Caki2 (cell line): ENCODE data around the gene GRK5. TPM values are rescaled to one million over a fixed set of nuclear protein-coding genes. Genes with fewer than 3 reads are reported as not detected.
"Not testable (repeated sequence)": the region's sequence is repeated elsewhere in the genome, so short reads cannot be mapped to it uniquely, and the experiment has no call there.

Experiments used
- DNase-seq: peaks from one replicate; pipeline ENCODE4 v3.0.0-alpha.2; 2015; ENCODE audit warnings: low read depth
- in situ Hi-C: cut with HindIII; loops from 2 replicates; pipeline ENCODE4 v1.10.0; 2016; ENCODE audit warnings: low sequenced_read_pairs, low pct_unique_long_range_greater_than_20kb, mixed read lengths
- total RNA-seq: library from RNA; depleted of rRNA; stranded (reverse); fragments of >200 nt; shearing (Covaris generic); gene quantifications from 2 replicates; pipeline ENCODE4 v1.2.3, GENCODE V29; 2014; ENCODE audit warnings: low replicate concordance

Gene GRK5
- total RNA-seq, 1 experiment from 2014 or later = 0.61 TPM

DNA sequence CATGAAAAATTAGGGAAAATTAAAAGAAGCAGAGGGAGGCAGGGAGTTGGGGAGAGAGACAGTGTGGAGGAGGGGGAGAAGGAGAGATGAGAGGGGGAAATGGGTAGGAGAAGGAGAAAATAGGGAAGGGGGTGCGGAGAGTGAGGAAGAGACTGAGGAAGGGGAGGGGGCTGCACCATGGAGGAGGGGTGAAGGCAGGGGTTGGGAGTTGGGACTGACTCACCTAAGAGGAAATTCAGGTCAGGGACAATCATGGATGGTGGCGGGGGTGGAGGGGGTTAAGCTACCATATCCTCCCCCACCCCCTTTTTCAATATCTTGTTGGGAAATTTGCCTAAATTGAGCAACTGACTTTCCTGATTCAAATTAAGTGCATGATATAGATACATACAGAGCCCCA, 8.0 kb downstream of the GRK5 start:
- no peak for DNase-seq
- in situ Hi-C loops = no loop called here

DNA sequence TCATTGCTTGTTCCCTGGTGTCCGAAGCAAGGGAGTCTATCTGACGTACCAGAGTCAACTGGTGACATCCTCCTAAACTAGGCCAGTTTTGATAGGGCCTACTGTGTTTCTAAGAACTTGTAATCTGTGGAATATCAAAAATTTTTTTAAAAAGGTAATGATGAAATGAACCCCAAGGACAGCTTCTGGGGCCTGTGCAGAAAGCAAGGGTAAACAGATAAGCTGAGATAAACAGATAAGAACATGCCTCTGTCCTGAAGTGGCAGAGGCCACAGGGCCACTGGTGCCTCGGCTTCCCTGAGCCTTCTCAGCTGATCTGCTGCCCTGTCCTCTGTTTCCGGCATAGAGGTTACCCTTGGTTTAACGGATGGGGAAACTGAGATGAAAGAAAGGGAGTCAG, 8.8 kb downstream of the GRK5 start:
- no peak for DNase-seq
- in situ Hi-C loops = no loop called here

DNA sequence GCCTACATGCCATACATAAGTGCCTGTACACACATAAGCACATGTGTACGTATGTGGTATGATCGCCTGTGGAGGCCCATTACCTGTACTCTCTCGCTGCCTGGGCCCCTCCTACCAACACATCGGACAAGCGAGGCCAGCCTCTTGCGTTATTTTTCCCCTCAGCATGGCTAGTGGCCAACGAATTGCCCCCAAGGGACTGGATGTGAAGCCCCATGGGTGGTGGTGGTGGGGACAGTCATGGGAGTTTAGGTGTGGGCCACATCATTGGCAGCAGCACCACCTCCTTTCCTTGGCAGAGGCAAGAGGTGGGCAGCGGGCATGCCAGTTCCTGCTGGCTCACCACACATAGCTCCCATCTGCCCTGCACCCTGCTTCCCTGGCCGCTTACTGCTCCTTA, 10.0 kb downstream of the GRK5 start:
- no peak for DNase-seq
- in situ Hi-C loops = no loop called here

DNA sequence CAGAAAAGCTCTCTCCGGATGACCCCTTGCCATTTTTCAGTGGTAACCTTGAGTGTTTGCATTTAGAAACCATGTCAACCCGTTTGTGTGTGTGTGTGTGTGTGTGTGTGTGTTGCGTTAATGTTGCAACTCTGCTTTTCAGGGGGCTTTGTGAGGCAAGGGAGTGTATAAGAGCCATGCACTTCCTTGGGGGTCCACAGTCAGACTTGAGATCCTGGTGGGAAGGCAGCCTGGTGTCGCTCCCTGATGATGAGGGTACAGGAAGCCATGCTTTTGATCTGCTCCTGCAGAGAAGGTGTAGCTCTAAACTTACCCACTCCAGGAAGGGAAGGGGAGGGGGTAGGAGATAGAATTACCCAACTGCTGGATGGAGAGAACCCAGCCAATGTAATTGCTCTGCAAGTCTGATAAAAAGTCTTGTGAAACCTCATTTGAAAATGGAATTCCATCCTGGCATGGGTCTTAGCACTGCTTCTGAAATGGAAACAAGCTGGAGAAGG, 10.7 kb downstream of the GRK5 start:
- in situ Hi-C loops = no loop called here
- no peak for DNase-seq

DNA sequence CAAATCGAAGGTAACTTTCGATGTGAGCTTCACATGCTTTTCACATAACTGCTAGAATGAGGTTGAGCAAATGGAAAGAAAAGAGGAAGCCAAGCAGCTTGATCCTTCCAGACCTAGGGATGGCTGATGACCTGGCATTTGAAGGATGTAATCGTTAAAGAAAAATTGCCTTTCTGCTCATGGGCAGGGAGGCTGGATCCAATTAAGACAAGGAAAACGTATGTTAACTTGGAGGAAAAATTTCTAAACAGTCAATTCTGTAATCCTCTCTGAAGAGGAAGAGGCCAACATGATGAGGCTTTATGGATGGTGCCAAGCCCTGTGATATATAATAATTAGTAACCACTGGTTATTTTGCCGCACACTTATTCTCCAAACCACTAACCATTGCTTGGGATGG, 12.5 kb downstream of the GRK5 start:
- in situ Hi-C loops = no loop called here
- DNase-seq = no peak

DNA sequence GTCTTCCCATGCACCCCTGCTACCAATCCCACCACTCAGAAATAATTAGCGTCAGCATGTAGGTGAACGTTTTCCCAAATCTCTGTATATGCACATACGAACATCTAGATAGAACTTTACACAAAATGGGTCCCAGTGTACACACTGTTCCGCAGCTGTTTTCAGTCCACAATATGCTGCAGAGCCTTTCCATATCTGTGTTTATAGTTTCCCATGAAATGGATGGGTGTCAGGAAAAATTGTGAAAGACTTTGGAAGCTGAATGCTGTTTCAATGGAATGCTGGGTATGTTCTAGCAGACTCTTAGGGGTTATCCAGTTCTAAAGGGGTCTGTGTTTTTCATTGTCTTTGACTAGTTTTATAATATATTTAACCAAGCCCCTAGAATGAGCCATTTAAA, 13.8 kb downstream of the GRK5 start:
- no peak for DNase-seq

DNA sequence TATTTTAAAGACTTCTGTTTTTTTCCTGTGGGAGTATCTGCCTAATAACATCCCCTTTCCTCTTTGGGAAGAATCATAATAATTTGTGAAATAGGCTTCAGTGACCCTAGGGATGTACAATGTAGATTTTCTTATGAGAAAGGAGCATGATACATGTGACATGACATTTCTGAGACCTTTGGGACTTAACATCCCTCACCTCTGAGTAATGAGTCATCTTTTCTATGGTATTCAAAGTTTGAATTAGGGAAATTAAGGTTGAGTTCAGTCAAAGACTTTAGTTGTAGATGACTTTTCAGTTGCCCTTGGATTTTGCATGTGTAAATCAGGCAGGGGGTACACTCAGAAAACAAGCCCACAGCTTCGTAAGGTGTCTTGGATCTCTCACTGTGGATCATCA, 14.3 kb downstream of the GRK5 start:
- in situ Hi-C loops = no loop called here
- no peak for DNase-seq

More for the DNA sequence above, 13.8 kb downstream of the GRK5 start:
- in situ Hi-C loops = no loop called here

DNA sequence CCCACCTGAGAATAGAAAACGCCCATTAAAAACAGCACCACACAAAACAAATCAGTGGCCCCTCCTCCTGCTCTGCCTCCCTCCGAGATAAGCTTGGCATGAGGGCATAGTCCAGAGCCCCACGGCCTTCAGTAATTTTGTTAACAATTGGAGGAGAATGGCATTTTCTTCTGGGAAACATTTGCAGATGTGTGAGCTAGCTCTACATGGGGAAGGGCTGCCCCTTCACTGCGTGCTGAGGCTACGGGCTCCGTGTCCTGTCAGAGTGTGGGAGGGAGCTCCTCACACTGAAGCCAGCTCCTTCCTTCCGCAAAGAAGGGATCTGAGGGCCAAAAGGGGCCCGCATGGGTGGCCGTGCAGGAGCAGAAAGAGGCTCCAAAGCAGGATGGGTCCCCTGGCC, 15.2 kb downstream of the GRK5 start:
- DNase-seq = no peak
- in situ Hi-C loops = no loop called here

DNA sequence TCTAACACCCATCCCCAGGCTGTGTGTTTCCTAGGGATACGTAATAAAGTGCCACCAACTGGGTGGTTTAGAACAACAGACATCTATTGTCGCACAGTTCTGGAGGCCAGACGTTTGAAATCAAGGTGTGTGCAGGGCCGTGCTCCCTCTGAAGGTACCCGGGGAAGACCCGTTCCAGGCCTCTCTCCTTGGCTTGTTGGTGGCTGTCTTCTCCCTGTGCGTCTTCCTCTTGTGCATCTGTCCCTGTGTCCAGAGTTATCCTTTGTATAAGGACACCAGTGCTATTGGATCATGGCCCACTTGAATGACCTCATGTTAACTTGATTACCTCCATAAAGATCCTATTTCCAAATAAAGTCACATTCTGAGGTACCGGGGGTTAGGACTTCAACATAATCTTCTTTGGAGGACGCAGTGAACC, 15.6 kb downstream of the GRK5 start:
- in situ Hi-C loops = no loop called here

DNA sequence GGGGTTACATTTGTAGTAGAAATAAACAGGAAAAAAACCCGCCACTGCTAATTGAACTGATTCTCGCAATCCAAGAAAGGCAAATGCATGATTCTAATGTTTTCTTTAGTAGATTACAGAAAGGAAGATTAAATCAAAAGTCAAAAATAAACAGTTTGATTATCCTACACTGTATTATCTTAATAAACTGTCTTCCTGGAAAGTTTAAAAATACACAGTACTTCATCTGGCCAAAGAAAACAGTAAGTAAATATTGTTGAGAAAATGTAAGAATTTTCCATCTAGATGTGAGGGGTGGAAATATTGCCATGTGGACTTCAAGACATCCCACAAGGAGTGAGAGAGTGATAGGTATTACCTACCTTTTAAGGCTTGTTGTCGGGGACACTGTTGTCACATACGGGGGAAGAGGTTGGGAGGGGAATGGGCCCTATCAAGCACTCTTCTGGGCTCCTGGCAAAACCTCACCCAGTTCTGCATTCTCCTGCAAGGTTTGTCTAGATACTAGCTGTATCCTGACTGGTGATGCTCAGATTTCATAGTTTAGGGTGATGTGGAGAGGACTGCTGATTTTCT, 17.8 kb downstream of the GRK5 start:
- in situ Hi-C loops = no loop called here
- no peak for DNase-seq

More for the DNA sequence above, 15.6 kb downstream of the GRK5 start:
- DNase-seq = no peak

DNA sequence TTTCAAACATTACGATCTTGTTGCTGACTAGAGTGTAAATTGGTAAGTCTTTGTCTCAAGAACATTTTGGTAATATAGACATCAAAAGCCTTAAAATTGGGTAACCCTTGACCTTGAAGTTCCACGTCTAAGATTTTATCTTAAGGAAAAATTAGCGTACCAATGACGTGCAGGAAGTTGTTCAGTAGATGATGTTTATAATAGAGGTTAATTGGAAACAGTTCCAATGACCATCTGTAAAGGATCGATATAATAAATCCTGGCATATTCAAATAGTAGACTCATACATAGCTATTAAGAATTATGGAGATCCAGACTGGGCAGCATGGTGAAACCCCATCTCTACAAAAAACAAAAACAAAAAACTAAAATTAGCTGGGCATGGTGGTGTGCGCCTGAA, 20.5 kb downstream of the GRK5 start:
- in situ Hi-C loops = no loop called here

DNA sequence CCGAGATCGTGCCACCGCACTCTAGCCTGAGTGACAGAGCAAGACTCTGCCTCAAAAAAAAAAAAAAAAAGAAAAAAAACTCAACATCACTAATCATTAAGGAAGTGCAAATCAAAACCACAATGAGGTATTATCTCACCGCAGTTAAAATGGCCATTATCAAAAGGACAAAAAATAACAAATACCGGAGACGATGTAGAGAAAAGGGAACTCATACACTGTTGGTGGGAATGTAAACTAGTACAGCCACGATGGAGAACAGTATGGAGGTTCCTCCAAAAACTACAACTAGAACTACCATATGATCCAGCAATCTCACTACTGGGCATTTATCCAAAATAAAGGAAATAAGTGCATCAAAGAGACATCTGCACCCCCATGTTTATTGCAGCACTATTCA, 24.3 kb downstream of the GRK5 start:
- in situ Hi-C loops = no loop called here
- DNase-seq = no peak

More for the DNA sequence above, 20.5 kb downstream of the GRK5 start:
- DNase-seq = no peak

DNA sequence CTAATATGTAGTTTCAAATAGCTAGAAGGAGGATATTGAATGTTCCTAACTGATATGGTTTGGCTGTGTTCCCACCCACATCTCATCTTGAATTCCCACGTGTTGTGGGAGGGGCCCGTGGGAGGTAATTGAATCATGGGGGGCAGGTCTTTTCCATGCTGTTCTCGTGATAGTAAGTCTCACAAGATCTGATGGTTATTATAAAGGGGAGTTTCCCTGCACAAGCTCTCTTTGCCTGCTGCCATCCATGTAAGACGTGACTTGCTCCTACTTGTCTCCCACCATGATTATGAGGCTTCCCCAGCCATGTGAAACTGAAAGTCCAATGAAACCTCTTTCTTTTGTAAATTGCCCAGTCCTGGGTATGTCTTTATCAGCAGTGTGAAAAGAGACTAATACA, 25.1 kb downstream of the GRK5 start:
- in situ Hi-C loops, DNase-seq: not testable (repeated sequence)

DNA sequence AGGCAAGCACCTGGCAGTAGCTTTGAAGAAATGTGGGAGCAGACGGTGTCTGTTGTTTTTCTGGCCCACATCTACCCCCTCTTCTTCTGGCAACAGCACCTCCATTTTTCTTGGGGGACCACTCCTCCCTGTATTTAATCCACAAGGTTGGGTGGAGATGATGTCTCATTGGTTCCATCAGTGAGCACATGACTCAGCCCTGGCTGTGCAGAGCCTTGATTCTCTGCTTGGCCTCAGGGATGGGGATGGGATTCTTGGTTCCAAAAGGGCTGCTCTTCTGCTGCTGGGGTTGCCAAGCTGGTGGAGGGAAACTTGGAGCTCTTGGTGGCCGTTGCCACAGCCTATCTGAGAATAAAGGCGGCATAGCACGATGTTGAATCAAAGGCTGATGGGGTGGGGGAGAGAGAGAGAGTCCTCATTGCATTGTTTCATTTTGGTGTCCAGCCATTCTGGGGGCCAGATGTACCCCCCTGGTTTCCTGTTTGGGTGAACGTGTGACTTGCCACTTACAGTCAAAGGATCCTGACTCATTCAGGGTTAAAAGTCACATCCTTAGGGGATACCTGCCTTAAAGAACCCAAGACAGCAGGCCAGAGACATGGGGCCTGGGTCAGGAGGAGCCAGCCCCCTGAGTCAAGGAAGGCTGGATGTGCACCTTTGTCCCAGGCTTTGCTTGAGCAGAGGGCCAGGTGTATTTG, 25.9 kb downstream of the GRK5 start:
- no peak for DNase-seq
- in situ Hi-C loops = no loop called here

DNA sequence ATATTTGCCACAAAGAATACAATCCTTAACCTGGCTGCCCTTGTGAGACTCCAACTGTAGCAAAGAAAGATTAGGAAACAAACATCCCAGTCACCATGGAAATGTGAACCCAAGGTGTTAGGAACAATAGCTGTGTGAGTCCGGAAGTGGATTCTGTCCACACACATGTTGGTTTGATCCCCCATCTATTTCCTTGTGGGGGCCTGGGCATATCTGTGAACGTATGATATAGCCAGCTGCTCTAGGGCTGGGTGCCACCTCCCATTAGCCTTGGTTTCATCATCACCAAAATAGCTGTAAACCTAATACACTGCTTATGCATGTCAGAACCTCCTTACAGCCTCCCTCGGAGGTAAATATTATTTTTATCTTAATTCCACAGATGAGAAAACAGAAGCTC, 26.4 kb downstream of the GRK5 start:
- no peak for DNase-seq
- in situ Hi-C loops = no loop called here

DNA sequence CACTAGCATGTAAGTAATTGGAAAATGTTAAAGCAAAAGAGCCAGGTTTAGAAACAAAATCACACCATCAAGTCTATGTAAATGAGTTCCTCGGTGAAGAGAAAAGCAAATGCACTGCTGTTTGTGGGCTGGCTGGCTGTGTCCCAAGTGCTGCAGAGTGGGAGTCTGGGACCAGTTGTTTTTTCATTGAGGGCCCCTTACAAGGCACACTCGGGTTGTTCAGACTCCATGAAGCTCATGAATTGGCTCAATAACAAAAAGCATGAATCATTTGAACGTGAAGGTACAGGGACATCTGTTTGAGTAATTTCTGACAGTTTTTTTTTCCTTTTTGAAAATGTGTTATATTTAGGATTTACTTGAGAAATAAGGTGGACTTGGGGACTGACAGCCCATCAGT, 28.0 kb downstream of the GRK5 start:
- no peak for DNase-seq
- in situ Hi-C loops = no loop called here

DNA sequence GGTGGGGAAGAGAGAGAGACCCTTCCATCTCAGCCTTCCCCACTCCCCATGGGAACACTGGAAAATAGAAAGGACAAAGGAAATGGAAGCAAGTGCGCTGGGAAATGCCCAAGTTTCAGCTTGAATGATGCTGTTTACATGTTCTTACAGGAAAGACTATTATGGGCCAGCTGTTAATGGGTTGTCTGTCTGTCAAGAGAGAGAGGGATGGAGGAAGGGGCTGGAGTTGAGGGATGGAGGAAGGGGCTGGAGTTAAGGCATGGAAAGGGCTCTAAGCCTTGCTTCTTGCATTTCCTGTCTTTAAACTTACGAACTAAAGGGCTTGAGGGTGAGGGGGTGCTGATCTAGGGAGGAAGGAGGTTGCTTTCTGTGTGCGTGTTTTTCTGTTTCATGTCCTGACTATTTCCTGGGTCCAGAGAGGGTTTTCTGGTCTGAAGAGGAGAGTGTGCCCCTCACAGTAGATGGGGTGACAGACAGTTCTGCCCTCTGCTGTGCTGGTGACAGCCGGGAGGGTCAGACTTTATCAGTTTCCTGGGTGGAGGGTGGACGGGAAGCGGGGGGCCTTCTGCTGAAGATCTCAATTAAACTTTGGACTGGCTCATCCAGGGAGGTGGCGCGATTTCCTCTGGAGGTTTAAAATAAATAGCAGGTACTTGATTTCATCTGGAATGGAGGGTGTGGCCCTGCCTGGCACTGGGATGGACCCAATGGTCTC, 30.5 kb downstream of the GRK5 start:
- in situ Hi-C loops = no loop called here
- DNase-seq = no peak

DNA sequence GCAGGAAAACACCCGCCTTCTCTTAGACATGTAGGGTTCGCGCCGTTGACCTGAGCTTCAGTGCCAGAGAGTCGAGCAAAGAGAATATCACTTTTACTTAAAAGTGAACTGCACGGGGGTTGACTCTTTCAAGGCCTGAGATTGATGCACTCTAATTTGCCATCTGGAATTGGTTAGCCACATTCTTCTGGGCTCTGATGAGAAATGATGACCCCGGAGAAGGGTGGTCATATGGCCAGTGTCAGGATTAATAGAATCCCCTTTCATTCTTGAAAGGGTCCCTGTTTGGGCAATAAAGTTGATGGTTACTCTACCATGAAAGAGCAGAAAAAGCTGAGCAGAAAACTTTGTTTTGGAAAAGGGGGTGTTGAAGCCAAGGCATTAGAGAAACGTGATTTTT, 31.2 kb downstream of the GRK5 start:
- in situ Hi-C loops = no loop called here
- DNase-seq = no peak

DNA sequence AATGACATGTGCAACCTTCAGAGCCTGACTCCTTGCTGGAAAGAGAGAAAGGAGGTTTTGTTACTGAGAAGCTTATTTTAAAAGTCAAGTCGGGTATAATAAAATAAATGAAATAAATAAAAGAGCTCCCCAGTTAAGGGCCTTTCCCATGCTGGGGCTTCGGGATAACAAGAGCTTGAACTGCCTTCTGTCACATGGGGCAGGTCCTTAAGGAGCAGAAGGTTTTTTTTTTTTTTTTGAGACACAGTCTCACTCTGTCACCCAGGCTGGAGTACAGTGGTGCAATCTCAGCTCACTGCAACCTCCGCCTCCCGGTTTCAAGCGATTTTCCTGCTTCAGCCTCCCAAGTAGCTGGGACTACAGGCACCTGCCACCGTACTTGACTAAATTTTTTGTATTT, 31.6 kb downstream of the GRK5 start:
- DNase-seq, in situ Hi-C loops: not testable (repeated sequence)
